AG04449 (cell line): ENCODE results near the gene C11orf68.

ENCODE experiments used
- CTCF ChIA-PET: fragments of 350-600 bp; formaldehyde crosslinking; extraction: SDS; loops from one replicate; lab custom pipeline; 2021; ENCODE audit warnings: antibody characterized with exemption; lab: Yijun Ruan, JAX
- POLR2A ChIA-PET: fragments of 400-600, 350-600 bp; formaldehyde crosslinking; extraction: SDS; loops from one replicate; lab custom pipeline; 2020; ENCODE audit warnings: antibody characterized with exemption, inconsistent platforms; lab: Yijun Ruan, JAX
- DNase-seq: peaks from one replicate; pipeline ENCODE4 v3.0.0-alpha.2; 2010; ENCODE audit warnings: low read depth, low spot score
- H3K4me3 ChIP-seq: 2 replicates; pipeline ENCODE4 v1.5.1; 2011; ENCODE audit warnings: low read depth, mild to moderate bottlenecking, control low read depth, low read length
- CTCF ChIP-seq: IDR thresholded peaks from one replicate; pipeline ENCODE4 v1.5.1; 2011; ENCODE audit warnings: mild to moderate bottlenecking, moderate library complexity, low read length, control low read depth, inconsistent platforms; ENCODE audit not compliant: insufficient read depth; ENCODE audit errors: missing control alignments

Gene C11orf68

GRCh38 chr11:65945941-65946558 lies 27.2 kb upstream of the C11orf68 start:
- DNase-seq, result no peak
- no peak overlapping the region for H3K4me3 ChIP-seq
- no peak for TF ChIP-seq CTCF
- ChIA-PET POLR2A (no interaction called here), CTCF (interaction anchor here (0.5 kb wide), 1 partner anchor 12 kb away, joined by 3 read pairs; no protein-coding TSS in a partner anchor)

- no peak within 1 kb of the TSS for H3K4me3 ChIP-seq
- no peak for DNase-seq
- TF ChIP-seq CTCF, result no peak
- POLR2A ChIA-PET, result no interaction called here
- CTCF ChIA-PET, result interaction anchor here (0.5 kb wide), 1 partner anchor 11 kb away, joined by 3 read pairs; no protein-coding TSS in a partner anchor
Measured at GRCh38 chr11:65945430-65945911, 26.6 kb upstream of the C11orf68 start, which contains the start of gene TSGA10IP. Gene TSGA10IP, plus strand, starts transcription at chr11:65945480. Its CDS starts 196 bp downstream, at chr11:65945676.

GRCh38 chr11:65944767-65945166 lies 25.9 kb upstream of the C11orf68 start:
- H3K4me3 ChIP-seq, result no peak overlapping the region
- TF ChIP-seq CTCF, result no peak
- DNase-seq, result no peak
- CTCF ChIA-PET, result interaction anchor here (1.2 to 3.2 kb wide), 2 partner anchors 23 to 60 kb away, joined by 3 to 17 read pairs; no protein-coding TSS in a partner anchor
- POLR2A ChIA-PET, result no interaction called here

GRCh38 chr11:65944191-65944590 lies 25.3 kb upstream of the C11orf68 start:
- no peak for DNase-seq
- no peak overlapping the region for H3K4me3 ChIP-seq
- ChIA-PET POLR2A (no interaction called here), CTCF (interaction anchor here (1.2 to 3.2 kb wide), 4 partner anchors 12 to 59 kb away, joined by 3 to 17 read pairs (median 8); partner anchors contain the start of gene FIBP)
- no peak for TF ChIP-seq CTCF

GRCh38 chr11:65942531-65942930 lies 23.7 kb upstream of the C11orf68 start:
- no peak for DNase-seq
- ChIA-PET CTCF (interaction anchor here (1.1 to 3.2 kb wide), 5 partner anchors 10 to 126 kb away, joined by 3 to 17 read pairs (median 4); partner anchors contain the start of gene FIBP), POLR2A (interaction anchor here (0.9 to 1.2 kb wide), 2 partner anchors 25 to 84 kb away, joined by 3 to 4 read pairs; partner anchors contain the start of gene CFL1)
- no peak for TF ChIP-seq CTCF
- no peak overlapping the region for H3K4me3 ChIP-seq

GRCh38 chr11:65941720-65942310 lies 23.0 kb upstream of the C11orf68 start:
- no peak overlapping the region for H3K4me3 ChIP-seq
- no peak for DNase-seq
- no peak for TF ChIP-seq CTCF
- POLR2A ChIA-PET, result interaction anchor here (0.9 kb wide), 1 partner anchor 84 kb away, joined by 4 read pairs; the partner anchor contains the start of gene CFL1
- CTCF ChIA-PET, result interaction anchor here (1.1 to 3.2 kb wide), 4 partner anchors 53 to 127 kb away, joined by 3 to 17 read pairs (median 8); partner anchors contain the start of gene FIBP
